D721Med (cell line): ENCODE data around the gene SCN4A.

Experiments used
- DNase-seq: peaks from one replicate; pipeline ENCODE4 v3.0.0; 2011; ENCODE audit warnings: low spot score; ENCODE audit not compliant: insufficient read length
- FAIRE-seq: peaks from 2 replicates; lab custom pipeline; 2011; peaks lifted over from hg19 to GRCh38; lab: Jason Lieb, UNC
- CTCF ChIP-seq: IDR thresholded peaks from 2 replicates; pipeline ENCODE4 v1.5.1; 2012; ENCODE audit warnings: mild to moderate bottlenecking, control low read depth; ENCODE audit not compliant: insufficient read depth; ENCODE audit errors: missing control alignments

SCN4A gene

DNA sequence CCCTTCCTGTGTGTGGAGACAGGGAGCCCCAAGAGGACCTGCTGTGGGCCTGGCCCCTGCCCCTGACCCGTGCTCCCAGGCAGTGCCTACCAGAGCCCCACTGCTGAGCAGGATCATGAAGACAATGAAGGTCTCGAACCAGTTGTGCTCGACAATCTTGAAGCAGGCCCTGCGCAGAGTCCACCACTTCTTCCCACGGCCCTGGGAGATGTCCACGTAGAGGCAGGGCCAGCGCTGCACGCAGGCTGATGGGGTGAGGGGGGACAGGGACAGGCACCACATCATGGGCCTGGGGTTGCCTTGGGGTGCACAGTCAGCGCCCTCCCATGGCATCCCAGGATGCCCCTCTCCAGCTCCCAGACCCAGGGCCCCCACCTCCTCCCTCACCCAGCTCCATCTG is 24.2 kb downstream of the SCN4A start:
- no peak for TF ChIP-seq CTCF
- DNase-seq (no peak), FAIRE-seq (no peak)

DNA sequence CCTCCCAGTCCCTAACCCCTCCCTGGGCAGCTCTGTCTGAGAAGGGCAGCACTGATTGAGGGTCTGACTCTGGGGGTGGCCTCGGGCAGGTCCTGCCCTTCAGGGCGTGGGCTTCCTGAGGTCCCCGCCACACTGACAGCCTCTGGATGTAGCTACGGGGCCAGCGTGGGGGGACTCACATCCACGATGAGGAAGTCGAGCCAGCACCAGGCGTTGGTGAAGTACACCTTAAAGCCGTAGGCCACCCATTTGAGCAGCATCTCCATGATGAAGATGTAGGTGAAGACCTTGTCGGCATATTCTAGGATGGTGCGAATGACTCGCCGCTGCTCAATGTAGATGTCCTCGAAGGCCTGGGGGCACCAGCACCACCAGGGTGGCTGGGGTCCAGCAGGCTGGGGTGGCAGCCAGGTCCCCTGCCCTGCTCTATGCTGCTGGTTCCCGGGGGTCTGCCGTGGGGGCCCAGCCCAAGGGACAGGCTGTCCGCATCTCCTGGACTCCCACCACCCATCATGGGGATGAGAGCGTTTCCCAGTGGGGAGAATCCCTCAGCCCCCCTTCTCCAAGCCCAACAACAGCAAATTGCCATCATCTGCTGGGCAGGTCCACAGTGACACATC is 24.9 kb downstream of the SCN4A start:
- no peak for TF ChIP-seq CTCF
- DNase-seq (no peak), FAIRE-seq (no peak)

- FAIRE-seq (no peak), DNase-seq (peak; percentile 91)
- TF ChIP-seq CTCF: peak; percentile 64
Observed at GRCh38 chr17:63946440-63947363, 26.0 kb downstream of the SCN4A start.

GRCh38 chr17:63945784-63946439 is 26.8 kb downstream of the SCN4A start:
- DNase-seq (no peak), FAIRE-seq (no peak)
- no peak for TF ChIP-seq CTCF

GRCh38 chr17:63944736-63945499 is 27.8 kb downstream of the SCN4A start:
- no peak for TF ChIP-seq CTCF
- no peak for DNase-seq

GRCh38 chr17:63943745-63944144 is 29.0 kb downstream of the SCN4A start:
- DNase-seq: no peak
- no peak for TF ChIP-seq CTCF
- no peak for FAIRE-seq

More at GRCh38 chr17:63944736-63945499, 27.8 kb downstream of the SCN4A start:
- no peak for FAIRE-seq
